ENCODE results near the gene FZD8.

DNA sequence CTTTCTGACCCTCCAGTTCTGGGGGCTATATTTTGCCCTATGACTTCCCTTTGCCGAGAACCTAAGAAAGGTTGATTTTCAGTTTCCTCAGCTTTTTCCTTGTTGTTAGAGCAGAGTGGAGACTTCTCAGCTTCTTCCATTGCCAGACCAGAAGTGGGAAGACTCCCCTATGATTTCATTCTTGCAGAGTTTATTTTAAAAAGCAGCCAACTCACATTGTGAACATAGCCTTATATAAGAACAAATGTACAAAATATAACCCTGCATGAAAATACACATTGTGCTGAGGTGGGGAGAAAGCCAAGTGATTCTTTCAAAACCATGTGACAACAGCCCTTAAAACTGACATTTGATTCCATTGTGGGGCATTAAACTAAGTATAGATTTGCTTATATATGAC, 33.8 kb upstream of the FZD8 start:
- TF ChIP-seq ESRRA (CRISPR knock-in tag; IDR thresholded peaks at IDR 0.05; ENCODE audit: borderline replicate concordance) (no peak), CTCF (IDR thresholded peaks at IDR 0.05) (no peak), CREB1 (CRISPR knock-in tag; IDR thresholded peaks at IDR 0.05) (no peak), ZNF263 (CRISPR knock-in tag; IDR thresholded peaks at IDR 0.05; ENCODE audit: low read depth) (no peak), ZBTB43 (CRISPR knock-in tag; IDR thresholded peaks at IDR 0.05) (no peak)
- TF ChIP-seq, protein P1, sequence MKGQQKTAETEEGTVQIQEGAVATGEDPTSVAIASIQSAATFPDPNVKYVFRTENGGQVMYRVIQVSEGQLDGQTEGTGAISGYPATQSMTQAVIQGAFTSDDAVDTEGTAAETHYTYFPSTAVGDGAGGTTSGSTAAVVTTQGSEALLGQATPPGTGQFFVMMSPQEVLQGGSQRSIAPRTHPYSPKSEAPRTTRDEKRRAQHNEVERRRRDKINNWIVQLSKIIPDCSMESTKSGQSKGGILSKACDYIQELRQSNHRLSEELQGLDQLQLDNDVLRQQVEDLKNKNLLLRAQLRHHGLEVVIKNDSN (CRISPR knock-in tag; IDR thresholded peaks at IDR 0.05): no peak

Data from WTC11 (cell line).